Heart right ventricle (tissue), 16 donors: Measurements from ENCODE around the gene SLC22A23. TPM values are rescaled to one million over a fixed set of nuclear protein-coding genes. Genes with fewer than 3 reads are reported as not detected.

Experiments used
- ATAC-seq, 8 donors: fragments of 200-7000 bp; cut with Tn5 transposase; one replicate each; pipeline ENCODE4 v1.9.1; 2020; ENCODE audit warnings: mild to moderate bottlenecking in 8 of 8, moderate library complexity in 8 of 8, moderate number of reproducible peaks in 1 of 8
- DNase-seq, 2 donors: peaks; one replicate each; pipeline ENCODE4 v3.0.0-alpha.2; 2020
- H3K27ac ChIP-seq, 10 donors: fragments of 200-600 bp; sonication (generic) in 2 of 10; one replicate each; pipeline versions ENCODE4 v1.5.0 to v1.8.0; 2020 to 2022; ENCODE audit warnings: mild to moderate bottlenecking in 3 of 10
- H3K27me3 ChIP-seq, 7 donors: fragments of 200-600 bp; one replicate each; pipeline ENCODE4 v1.8.0; 2021 to 2022; ENCODE audit warnings: mild to moderate bottlenecking in 2 of 7
- H3K36me3 ChIP-seq, 9 donors: fragments of 200-600 bp; sonication (generic) in 1 of 9; one replicate each; pipeline versions ENCODE4 v1.5.0 to v1.8.0; 2020 to 2022; ENCODE audit warnings: mild to moderate bottlenecking in 2 of 9
- H3K4me1 ChIP-seq, 9 donors: fragments of 200-600 bp; sonication (generic) in 1 of 9; one replicate each; pipeline versions ENCODE4 v1.5.0 to v1.8.0; 2020 to 2022; ENCODE audit warnings: mild to moderate bottlenecking in 4 of 9
- H3K4me3 ChIP-seq, 10 donors: fragments of 200-600 bp; sonication (generic) in 2 of 10; one replicate each; pipeline versions ENCODE4 v1.5.0 to v1.8.0; 2020 to 2022; ENCODE audit warnings: mild to moderate bottlenecking in 7 of 10, moderate library complexity in 2 of 10
- H3K9me3 ChIP-seq, 11 donors: fragments of 200-600 bp in 10 of 11; sonication (generic) in 2 of 11; one replicate each; pipeline versions ENCODE4 v1.5.0 to v1.8.0; 2013 to 2022; ENCODE audit warnings: mild to moderate bottlenecking in 2 of 11, control low read depth in 1 of 11, moderate library complexity in 1 of 11
- CTCF ChIP-seq, 9 donors: fragments of 200-600 bp; sonication (generic) in 2 of 9; IDR thresholded peaks; one replicate each; pipeline versions ENCODE4 v1.5.0 to v1.8.0; 2021 to 2022; ENCODE audit warnings: antibody characterized with exemption in 9 of 9, mild to moderate bottlenecking in 5 of 9, moderate library complexity in 1 of 9
- WGBS, 2 donors: extraction: QIAGEN DNeasy Blood & Tissue Kit; methylation state at CpG; one replicate each; pipeline ENCODE4 v1.1.7; 2013; ENCODE audit warnings: inconsistent platforms in 1 of 2; 5-methylcytosine and 5-hydroxymethylcytosine counted together
- intact Hi-C, 10 donors: fragments of 100-400 bp; cut with DNase I; formaldehyde crosslinking; loops; one replicate each; pipeline versions ENCODE4 v1.11.1 to v1.14.2; 2022
- polyA plus RNA-seq, 2 donors: library from polyadenylated mRNA; stranded (reverse); fragments of 200-250 nt; gene quantifications; one replicate each; pipeline ENCODE4 v1.2.3, GENCODE V29; 2013
- total RNA-seq, 10 donors: library from RNA; stranded (reverse); fragmentation: NEBNext Ultra II Directional in 3 of 10; extraction: Animal tissue kit (Norgen Biotek cat#: 25700) in 3 of 10; gene quantifications; one replicate each; pipeline versions ENCODE4 v1.2.1 to v1.2.4, GENCODE V29; 2021 to 2023
- donor health status: Arrhythmogenic right ventricular cardiomyopathy.
- donor health status: ischemic (EF 13 %, LVEDD 7.1; RV severe dilation, severe dysfunction).
- donor health status: healthy with polysubstance abuse.
- donor health status: DM: no; HTN: yes; CAD: no.
- donor health status: DM: no; HTN: no; CAD: no.
- donor health status: ischemic (EF 25% LVEDD 6.9; RV normal size, moderate dysfunction).
- donor health status: ischemic (EF 25% LVEDD 5.7; RV mildly dilated, moderate dysfunction).
- donor health status: healthy.
- donor health status: DM: yes; HTN: yes; CAD: no.
- donor health status: Ischemic cardiomyopathy.
- donor health status: ischemic (EF 35%, LVEDD 5.7; RV mildly dilated, moderate dysfunction).
- donor health status: nonischemic (EF 11% LVEDD 7.7; RV severe dilation, severe dysfunction).
- donor health status: DM: yes; HTN: yes; CAD: no.
- donor health status: PGD.
- donor health status: ischemic (EF 29% LVEDD 5.4; RV normal size, mild dysfunction).
- donor health status: nonischemic (EF 23%, LVEDD 6.1; RV moderate dilation, normal function).

The SLC22A23 gene
- total and polyA plus RNA-seq, 12 donors, result 1.9 to 7.8 (median 5.1) TPM

GRCh38 chr6:3349388-3350251, 107.2 kb downstream of the SLC22A23 start:
- TF ChIP-seq CTCF (IDR thresholded peaks at IDR 0.05), result no peak
- ATAC-seq (no peak), DNase-seq (no peak)
- Histone ChIP-seq H3K4me1 (peaks cover 0 to 20% (median 5%) of the 10 kb centered on the region in 9 donors), H3K9me3 (no peaks in the 10 kb centered on the region), H3K4me3 (no peak overlapping the region), H3K27ac (no peak overlapping the region), H3K27me3 (peaks cover 0 to 5% (median 0%) of the 10 kb centered on the region in 7 donors), H3K36me3 (no peaks in the 10 kb centered on the region)
- intact Hi-C loops, result loop anchor here in 2 of 10 donors (10.0 kb wide), 2 partner anchors 105 to 235 kb away; partner anchors contain the start of genes BPHL (in 1 of the 2) and SLC22A23 (in 1 of the 2)
- 90 to 91% methylated on average over 8 of the region's 8 CpGs for WGBS, 2 donors

GRCh38 chr6:3348821-3349220, 108.0 kb downstream of the SLC22A23 start:
- H3K36me3 ChIP-seq, result no peaks in the 10 kb centered on the region
- no peak for TF ChIP-seq CTCF (IDR thresholded peaks at IDR 0.05)
- ATAC-seq, result no peak

GRCh38 chr6:3347826-3348225, 109.0 kb downstream of the SLC22A23 start:
- no peak for TF ChIP-seq CTCF (IDR thresholded peaks at IDR 0.05)
- Histone ChIP-seq H3K4me3 (no peak overlapping the region), H3K27me3 (peaks cover 0 to 5% (median 0%) of the 10 kb centered on the region in 7 donors), H3K36me3 (no peaks in the 10 kb centered on the region), H3K4me1 (peaks cover 0 to 20% (median 4%) of the 10 kb centered on the region in 9 donors), H3K27ac (no peak overlapping the region), H3K9me3 (no peaks in the 10 kb centered on the region)
- DNase-seq (no peak), ATAC-seq (no peak)
- intact Hi-C loops, result no loop called here
- 97 to 99% methylated on average over 7 of the region's 7 CpGs for WGBS, 2 donors

More at GRCh38 chr6:3348821-3349220, 108.0 kb downstream of the SLC22A23 start:
- Histone ChIP-seq H3K27me3 (peaks cover 0 to 5% (median 0%) of the 10 kb centered on the region in 7 donors), H3K9me3 (no peaks in the 10 kb centered on the region), H3K4me1 (peaks cover 0 to 20% (median 4%) of the 10 kb centered on the region in 9 donors), H3K27ac (no peak overlapping the region), H3K4me3 (no peak overlapping the region)
- intact Hi-C loops, result no loop called here
- no peak for DNase-seq
- WGBS, 2 donors, result 87 to 92% methylated on average over 7 of the region's 7 CpGs

- Histone ChIP-seq H3K27me3 (peaks cover 0 to 5% (median 0%) of the 10 kb centered on the region in 7 donors), H3K9me3 (no peaks in the 10 kb centered on the region), H3K27ac (no peak overlapping the region), H3K4me1 (peaks cover 0 to 20% (median 4%) of the 10 kb centered on the region in 9 donors), H3K4me3 (no peak overlapping the region), H3K36me3 (no peaks in the 10 kb centered on the region)
- TF ChIP-seq CTCF (IDR thresholded peaks at IDR 0.05), result no peak
- 96 to 98% methylated on average over 7 of the region's 7 CpGs for WGBS, 2 donors
- intact Hi-C loops, result no loop called here
- ATAC-seq (no peak), DNase-seq (no peak)
Observed at GRCh38 chr6:3347247-3347646, 109.6 kb downstream of the SLC22A23 start.
